ENCODE results near the gene SEC62.

The SEC62 gene

DNA sequence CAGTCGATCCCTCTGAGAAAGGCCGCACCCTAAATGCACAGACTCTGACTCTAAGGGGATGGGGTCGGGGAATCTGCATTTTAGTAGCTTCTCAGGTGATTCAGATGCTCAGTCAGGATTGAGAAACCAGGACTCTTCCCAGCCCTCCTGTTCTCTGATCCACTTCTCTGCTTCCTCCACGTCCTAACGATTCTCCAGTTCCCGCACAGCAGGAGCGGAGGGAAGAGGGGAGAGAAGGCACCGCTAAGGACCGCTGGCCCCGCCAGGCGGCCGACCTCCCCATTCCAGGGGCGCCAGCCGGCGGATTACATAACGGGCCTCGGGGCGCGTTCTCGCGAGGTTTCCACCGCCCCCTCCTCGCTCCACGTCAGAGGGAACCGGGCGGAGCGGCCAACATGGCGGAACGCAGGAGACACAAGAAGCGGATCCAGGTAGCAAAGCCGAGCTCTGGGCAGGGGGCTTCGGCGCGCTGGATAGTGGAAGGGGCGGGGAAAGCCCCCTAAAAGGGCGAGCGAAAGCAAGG lies at the start of gene SEC62:
TSS of gene SEC62 (plus strand) at position 380 of the 523 bp plus-strand sequence. CDS start at position 396, 16 bp downstream.
- peak; percentile 90 for DNase-seq (ENCODE audit: low spot score)

GRCh38 chr3:169923189-169923588 lies 43.4 kb upstream of the SEC62 start:
- DNase-seq (ENCODE audit: low spot score) = no peak

DNA sequence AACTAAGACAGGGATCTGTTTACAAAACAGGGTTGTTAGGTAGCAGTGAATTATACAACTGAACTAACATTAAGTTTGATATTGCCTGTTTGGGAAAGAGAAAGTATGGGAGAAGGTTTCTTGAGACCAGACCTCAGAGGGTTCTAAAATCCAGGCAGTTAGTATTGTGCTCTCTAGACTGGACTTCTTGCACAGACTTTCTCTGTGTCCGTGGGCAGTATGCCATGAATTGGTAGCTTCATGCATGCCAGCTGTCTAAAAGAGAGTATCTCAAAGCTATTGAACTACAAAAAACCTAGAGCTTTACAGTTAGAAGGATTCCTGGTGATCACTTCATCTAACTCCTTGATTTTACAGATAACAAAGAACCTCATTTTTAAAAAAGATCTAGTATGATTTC lies 42.8 kb upstream of the SEC62 start:
- no peak for DNase-seq (ENCODE audit: low spot score)

DNA sequence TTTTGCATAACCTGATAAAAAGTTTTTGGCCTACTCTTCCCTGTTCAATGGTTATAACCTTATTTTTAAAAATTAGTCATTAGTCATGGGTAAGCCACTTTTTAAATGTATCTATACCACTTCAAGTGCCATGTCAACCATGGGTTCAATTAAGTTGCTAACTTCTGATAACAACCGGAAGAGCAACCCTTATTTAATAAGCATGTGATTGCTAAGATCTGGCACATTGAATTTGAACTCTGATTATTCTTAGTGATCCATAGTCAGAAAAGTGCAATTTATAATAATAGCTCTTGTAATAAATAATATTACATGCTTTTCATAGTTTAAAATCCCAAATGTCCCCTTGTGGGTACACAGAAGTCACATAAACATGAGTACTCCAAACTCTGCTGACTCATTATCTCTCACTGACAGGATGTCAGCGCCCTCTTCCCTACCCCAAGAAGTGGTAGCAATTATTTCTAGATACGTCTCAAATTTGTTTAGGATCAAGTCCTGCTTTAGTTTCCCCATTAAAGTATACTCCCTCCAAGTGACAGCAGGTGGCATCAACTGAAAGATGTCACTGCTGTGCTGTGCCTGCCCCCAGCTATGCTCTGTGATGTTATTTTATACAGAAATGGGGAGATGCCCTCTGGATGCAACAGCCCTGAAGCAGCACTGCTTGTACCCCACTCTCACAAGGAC lies 36.6 kb upstream of the SEC62 start:
- peak; percentile 9 for DNase-seq (ENCODE audit: low spot score)

DNA sequence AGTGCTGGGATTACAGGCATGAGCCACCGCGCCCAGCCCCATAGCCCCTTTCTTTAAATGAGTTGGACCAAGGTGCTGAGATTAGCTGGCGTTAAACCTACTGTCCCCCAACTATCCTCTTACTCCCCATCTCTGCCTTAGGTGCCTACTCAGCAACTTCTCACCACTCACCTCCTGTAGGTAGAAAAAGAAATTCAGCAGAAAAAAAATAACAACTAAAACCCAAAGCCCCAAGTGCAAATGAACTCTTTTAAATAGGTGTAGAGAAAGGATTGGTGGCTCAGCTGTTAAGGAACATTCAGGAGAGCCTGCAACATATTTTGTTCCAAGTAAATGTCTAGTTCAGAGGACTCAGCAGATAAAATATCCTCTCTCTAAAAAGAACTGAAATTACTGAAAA lies 35.8 kb upstream of the SEC62 start:
- no peak for DNase-seq (ENCODE audit: low spot score)

GRCh38 chr3:169931747-169932520 lies 34.7 kb upstream of the SEC62 start:
- DNase-seq (ENCODE audit: low spot score) = no peak

- no peak for DNase-seq (ENCODE audit: low spot score)
Observed at GRCh38 chr3:169939320-169939719, 27.3 kb upstream of the SEC62 start.

DNA sequence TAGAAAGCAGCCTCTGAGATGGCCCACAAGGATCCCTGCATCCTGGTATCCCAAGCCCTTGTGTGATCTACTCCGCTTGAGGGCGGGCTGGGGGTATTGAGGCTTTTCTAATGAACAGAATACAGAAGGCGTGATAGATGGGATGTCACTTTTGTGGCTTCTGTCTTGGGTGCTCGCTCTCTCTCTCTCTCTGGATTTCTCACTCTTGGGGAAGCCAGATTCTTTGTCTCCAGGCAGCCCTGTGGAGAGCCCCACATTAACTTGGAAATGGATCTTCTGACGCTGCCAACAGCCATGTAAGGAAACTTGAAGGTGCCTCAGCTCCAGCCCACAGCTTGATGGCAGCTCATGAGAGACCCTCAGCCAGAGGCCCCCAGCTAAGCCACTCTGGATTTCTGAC lies 26.9 kb upstream of the SEC62 start:
- no peak for DNase-seq (ENCODE audit: low spot score)

DNA sequence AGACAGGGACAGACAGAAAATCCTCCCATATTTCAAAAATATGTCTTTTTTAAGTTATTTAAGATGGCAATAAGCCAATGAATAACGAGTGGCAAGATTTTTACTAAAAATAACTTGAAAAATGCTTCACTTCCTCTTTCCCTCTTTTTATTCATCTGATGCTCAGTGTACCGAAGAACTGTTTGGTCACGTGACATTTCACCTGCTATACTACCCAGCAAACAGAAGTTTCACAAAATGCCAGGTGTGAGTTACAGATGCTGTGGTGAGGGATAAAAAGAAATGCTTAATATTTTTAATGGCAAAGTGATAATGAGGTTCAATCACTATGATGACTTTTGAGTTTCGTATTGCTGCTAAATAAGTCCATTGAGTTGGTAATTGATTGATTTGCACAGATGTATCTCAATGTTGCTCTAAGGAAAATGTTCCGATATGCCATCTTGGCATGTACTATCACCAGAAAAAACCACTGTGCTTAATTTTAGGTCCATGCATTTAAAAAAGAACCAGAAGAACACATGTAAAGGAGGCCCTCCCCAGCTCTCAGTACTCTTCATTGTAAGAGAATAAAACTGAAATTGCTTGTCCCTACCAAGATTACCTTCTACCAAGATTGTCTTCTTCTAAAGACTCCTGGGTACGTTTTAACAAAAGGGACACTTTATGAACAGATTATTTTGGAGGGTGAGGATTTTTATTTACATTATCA lies 26.0 kb upstream of the SEC62 start:
- DNase-seq (ENCODE audit: low spot score) = no peak

DNA sequence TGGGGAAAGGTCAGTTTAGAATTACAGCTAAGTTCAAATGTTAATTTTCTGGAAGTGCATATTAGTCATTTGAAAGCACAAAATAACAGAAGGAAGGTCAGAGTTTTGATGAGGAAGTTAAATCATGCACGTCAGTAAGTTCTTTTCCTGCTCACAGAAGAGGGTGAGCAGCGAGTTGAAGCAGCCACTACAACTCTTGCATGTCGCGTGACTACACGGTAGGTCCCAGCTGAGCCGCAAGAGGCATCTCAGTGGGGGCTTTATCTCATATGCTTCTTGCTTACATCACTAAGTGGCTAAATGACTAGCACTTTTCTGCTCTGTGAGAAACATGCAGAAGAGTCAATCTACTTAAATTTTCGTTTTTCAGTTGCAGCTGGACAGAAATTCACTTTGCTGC lies 21.3 kb upstream of the SEC62 start:
- DNase-seq (ENCODE audit: low spot score) = no peak

DNA sequence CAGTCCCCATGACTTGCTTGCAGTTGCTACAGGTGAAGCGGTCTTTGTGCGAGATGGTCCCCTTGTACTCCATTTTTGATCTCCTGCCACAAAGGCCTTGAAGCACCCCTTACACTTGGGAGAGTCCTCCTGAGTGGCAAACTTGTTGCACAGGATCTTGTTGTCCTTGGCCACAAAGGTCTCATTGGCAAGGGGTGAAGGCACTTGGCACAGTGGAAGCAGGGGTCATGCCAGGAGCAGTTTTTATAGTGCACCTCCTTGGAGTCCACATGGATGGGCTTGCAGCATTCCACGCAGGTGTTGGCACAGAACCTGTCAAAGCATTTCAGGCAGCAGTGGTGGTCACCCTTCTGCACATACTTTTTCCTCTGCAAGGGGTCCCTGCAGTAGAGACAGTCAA lies 20.3 kb upstream of the SEC62 start:
- no peak for DNase-seq (ENCODE audit: low spot score)

- no peak for DNase-seq (ENCODE audit: low spot score)
Observed at GRCh38 chr3:169948559-169949448, 17.8 kb upstream of the SEC62 start.

DNA sequence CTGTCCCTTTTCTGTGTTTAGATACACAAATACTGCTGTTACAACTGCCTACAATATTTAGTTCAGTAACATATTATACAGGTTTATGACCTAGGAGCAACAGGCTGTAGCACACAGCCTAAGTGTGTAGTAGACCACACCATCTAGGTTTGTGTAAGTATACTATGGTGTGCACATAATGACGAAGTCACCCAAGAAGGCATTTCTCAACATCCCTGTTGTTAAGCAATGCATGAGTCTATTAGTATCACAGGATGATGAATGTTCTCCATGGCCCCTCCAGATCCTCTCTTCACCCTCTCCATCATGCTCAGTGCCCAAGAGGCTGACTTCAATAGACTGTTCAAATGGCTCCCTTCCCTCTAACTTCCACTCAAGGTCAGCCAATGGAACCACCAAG lies 14.6 kb upstream of the SEC62 start:
- DNase-seq (ENCODE audit: low spot score) = no peak

DNA sequence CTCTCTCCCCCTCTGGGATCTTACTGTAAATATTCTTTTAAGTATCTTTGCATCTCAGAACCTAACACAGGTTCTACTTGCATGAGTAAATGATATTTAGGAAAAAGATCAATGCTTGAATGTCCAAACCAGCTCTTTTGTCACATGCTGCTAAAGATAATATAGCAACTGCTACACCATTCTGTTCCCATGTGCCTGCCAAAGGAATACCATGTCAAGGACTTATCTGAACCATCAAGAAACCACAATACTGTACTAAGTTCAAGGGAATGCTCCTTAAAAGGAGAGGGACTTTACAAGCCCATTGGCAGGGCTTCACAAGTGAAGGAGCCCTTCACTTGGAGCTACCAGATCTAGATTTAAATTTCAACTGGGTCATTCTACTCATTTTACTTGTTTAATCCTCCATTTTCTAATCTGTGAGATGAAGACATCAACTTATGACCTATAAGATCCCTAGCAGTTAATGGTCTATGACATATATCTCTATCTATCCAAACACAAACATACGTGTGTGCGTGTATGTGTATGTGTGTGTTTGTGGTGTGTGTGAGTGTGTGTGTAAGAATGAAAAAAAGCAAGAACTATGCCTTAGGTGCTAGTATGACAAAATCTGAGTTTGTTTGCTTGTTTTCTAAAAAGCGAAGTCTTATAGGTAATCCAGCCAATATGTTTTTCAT lies 13.0 kb upstream of the SEC62 start:
- no peak for DNase-seq (ENCODE audit: low spot score)

GRCh38 chr3:169954142-169954756 lies 12.4 kb upstream of the SEC62 start:
- no peak for DNase-seq (ENCODE audit: low spot score)

- DNase-seq (ENCODE audit: low spot score) = no peak
Observed at GRCh38 chr3:169955406-169955805, 11.2 kb upstream of the SEC62 start.

GRCh38 chr3:169964176-169964575 lies 2.4 kb upstream of the SEC62 start:
- DNase-seq (ENCODE audit: low spot score) = peak; percentile 32

DNA sequence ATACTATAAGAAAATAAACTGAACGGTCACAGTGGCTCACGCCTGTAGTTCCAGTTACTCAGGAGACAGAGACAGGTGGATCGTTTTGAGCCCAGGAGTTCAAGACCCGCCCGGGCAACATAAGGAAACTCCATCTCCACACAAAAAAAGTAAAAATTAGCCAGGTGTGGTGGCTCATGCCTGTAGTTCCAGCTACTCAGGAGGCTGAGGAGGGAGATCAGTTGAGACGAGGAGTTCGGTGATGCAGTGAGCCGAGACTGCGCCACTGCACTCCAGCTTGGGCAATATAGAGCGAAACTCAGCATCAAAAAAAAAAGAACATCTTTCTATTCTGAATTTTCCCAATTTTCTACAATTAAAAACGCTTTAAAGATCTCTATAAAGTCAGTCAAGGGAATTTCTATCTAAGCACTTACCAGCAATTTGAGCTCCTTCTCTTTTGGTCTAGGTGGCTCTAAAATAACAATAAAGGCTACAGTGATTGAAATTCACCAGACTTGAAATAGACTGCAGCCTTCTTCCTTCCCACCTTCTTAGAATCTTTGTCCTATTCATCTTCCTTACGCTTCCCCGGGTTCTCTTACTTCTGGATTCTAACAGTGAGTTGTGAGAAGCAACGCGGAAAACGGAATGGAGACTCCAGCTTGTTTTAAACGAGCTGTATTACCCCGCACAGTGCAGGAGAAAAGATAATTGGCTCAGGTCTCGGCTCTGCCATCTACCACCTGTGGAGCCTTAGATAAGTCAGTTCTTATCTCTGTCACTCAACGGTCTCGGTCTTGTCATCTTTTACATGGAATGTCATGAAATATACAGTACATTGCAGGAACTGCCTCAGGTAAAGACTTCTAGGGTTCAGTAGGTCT lies 812 bp upstream of the SEC62 start:
- no peak for DNase-seq (ENCODE audit: low spot score)

Measured in RKO (cell line).